ENCODE results near the gene GPR158.

GPR158 gene

DNA sequence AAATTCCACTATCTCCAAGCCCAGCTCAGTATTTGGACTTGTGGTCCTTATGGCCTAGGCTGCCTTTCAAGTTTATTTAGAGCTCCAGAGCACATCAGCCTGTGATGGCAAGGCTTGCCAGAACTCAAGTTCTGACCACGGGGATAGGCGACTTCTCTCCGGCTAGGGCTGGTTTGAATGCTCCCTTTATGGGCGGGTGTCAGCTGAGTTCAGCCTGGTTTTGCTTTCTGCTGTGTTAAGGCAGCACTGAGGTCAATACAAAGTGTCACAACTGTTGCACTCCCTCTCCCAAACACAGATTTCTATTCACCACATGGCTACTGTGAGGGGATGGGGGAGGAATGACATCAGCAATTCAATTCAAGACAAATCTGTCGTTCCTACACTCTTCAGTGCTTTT is 441.1 kb downstream of the GPR158 start:
- DNase-seq = no peak

DNA sequence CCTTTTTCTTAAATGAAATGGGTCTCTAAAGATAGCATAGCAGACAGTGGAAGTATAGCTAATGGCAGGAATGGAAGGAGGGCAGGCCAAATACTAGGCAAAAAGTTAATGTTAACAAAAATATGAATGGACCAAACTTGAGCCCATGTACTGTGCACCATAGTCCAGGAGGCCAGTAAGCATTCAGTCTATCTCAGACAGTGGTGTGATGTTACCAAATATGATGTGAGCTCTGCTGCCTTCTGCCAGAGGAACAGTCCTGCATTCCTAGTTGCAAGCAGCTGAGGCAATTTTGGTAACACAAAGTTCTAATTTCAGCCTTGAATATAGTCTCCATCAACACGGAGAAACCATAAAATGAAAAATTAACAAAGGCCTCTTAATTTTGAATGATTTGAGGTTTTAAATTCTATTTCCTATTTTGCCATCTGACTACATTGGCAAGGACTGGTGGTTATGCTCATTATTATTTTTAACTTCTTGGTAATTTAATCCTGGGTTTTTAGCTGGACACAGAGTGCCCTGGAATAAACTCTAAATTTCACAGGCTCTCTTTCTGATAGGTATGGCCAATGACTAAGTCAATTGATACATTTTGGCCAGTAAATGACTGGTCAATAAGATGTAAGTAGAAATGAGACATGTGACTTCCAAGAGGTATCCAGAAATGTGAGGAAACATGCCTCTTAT is 442.2 kb downstream of the GPR158 start:
- no peak for DNase-seq

DNA sequence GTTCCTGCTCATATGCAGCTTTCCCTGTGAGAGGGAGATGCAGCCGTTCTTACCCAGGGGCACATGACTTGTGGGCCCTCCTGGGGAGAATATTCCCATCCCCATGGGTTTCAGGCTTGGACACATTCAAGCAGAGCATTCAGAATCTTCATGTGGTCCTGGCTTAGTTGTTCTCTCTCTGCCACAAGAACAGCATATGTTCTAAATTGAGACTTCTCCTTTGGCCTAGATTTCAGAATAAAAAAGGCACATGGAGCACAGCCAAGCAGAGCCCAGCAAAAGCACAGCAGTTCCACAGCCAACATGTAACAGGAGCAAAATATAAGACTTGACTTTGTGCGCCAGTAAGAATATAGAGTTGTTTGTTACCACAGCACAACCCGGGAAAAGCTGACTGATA is 452.8 kb downstream of the GPR158 start:
- DNase-seq = no peak

DNA sequence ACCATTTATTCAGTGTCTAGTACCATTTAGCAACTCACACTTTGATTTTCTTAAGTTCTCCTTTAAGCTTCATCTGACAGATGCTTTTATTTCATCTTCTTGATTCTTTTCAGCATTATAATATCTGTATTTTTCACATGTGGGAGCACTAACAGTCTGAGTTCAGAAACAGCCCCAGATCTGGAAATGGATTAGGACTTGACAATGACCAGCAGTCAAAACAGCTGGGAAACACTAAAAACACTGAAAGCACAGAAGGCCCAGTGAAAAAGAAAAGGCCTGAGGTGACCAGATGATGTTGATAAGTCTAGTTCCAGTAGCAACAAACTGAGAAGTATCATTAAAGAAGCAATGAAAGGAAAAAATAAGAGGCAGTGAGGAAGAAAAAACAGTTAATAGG is 454.5 kb downstream of the GPR158 start:
- no peak for DNase-seq

DNA sequence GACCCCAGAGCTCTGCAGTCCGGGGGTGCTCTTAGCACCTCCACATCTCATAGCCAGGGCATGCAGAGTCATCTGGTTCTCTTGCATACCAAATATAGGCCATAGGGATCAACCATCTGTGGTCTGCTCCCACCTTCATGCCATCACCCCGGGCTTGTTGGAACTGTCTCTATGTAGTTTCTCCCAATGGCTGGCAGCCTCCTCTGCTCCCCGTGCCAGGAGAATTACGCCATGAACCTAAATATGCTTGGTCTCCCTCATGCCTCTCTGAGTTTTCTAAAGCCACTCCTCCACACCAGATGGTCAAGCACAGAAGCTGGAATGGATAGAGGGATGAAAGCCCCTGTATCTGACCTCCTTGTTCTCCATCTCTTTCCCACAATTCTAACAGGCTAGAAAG is 456.7 kb downstream of the GPR158 start:
- DNase-seq = no peak

DNA sequence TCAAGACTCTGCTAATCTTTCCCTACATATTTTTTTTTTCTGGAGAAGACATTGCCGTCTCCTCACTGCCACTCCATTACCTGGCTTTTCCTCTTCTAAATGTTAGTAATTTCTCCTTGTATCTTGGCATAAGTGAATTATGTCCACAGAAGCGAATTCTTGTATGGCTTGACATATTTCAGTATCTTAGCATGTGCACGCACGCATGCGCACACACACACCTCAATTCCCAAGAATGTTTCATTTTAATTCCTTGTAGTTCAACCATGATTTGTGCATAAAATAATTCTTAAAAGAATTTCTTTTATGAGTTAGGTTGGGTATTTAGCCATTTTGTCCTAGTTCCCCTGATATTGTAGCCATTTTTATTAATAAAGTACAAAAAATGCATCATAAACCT is 458.0 kb downstream of the GPR158 start:
- no peak for DNase-seq

DNA sequence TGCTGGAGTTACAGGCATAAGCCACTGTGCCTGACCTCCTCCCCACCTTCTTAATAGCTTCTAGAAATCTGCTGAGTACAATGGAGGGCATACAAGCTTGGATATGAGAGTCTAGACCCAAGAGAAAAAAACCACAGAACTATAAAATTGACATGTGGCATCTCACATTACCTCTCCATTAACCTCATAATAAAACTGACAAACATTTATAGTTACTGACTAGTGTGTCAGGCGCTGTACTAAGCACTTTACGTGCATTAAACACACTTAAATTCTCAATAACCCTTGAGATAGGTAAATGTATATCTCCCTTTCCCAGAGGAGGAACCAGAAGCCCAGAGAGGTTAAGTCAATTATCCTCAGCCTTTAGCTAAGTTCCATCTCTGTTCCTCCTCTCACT is 458.7 kb downstream of the GPR158 start:
- no peak for DNase-seq

DNA sequence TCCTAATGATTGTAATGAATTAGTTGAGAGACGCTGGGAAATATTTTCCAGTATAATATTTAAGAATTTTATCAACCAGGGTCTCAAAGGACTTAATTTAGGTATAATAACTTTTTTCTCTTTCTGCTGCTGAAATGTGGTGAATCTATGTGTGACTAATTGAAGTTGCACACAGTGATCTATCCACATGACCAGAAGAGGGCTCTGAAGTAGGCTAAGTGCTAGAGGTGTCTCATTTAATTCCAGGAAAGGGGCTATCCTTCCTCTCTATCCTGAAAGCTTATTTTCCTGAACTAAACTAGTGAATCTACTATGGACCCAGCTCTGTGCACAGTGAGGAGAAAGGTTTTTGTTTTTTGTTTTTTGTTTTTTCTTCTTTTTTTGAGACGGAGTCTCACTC is 464.8 kb downstream of the GPR158 start:
- DNase-seq = no peak

DNA sequence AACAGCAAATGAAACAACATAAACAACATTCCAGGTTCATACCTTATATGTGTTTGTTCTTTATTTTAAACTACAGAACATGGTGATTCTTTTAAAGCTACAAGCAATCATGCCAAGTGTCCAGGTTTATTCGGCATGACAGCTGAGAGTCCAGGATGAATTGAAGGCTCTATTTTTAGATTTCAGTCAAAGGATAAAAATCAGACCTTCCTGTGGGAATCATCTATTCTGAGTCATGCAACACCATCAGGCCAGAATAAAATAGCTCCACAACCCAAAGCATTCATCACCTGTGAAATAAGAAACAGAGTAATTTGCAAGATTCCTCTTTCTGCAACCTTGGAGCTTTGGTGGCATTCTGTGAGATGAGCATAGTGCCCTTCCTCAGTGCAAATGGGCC is 466.8 kb downstream of the GPR158 start:
- no peak for DNase-seq

DNA sequence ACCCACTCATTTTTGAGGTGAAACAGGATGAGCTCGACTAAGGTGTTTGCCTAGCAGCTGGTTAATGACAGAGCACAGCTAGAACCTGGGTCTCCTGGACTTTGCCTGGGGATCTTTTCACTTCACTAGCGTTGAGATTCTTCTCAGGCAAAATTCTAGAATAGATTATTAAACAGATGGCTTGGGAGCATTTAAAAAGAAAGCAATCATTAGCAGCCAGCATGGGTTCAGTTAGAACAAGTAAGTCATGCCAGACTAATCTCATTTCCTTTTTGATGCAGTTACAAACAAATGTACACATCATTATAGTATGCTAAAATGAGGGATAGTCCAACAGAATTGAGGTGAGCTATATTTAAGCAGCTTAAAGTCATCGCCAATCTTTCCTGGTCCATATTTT is 467.9 kb downstream of the GPR158 start:
- no peak for DNase-seq

DNA sequence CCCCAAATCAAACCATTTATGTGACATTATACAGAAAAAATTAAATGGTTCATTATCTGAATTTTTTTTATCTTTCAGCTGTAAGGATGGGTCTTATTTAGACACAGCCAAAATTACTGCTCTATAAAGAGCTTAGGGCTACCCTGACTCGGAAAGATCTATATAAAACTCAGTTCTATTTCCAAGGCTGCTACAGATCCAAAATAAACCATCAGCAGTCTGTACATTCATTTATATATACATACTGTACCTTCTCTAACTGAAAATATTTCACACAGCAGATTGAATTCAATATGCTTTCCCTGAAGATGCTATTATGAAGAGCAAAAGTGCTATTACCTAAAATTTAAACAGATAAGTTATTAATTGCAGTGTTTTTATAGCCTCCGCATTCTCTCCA is 471.6 kb downstream of the GPR158 start:
- no peak for DNase-seq

DNA sequence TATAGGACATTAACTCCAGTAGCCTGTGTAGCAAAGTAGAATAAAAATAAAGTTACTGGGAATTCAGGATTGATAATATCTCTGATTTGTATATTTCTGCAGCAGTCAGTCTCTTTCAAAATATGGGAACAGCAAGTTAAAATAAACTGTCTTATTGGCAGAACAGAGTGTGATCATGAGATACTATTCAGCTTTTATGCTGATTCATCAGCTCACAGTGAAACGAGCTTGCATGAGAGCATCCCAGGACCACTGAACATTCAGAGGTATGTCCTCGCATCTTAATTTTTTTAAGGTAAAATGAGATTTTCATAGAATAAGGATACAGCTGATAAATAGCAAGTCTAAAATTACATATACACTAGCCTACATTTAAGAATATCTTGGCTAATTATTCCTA is 476.7 kb downstream of the GPR158 start:
- no peak for DNase-seq

All from femur (tissue), 1 donor.